GM12878 (cell line): ENCODE data around the gene DIP2C. TPM values are rescaled to one million over a fixed set of nuclear protein-coding genes. Genes with fewer than 3 reads are reported as not detected.

Experiments
- ATAC-seq: fragments of 200-7000 bp; cut with Tn5 transposase; 3 replicates; pipeline ENCODE4 v1.9.1; 2020; ENCODE audit warnings: mild to moderate bottlenecking, moderate library complexity
- BruUV-seq: library from RNA; stranded (reverse); fragments of 400-500 nt; replicated peaks from 2 replicates; lab custom pipeline; 2021; lab: Mats Ljungman, UMichigan
- CTCF ChIA-PET: fragments of 300-600 bp; sonication (Branson Sonifier 250); formaldehyde crosslinking; extraction: SDS; loops from one replicate; lab custom pipeline; 2021; ENCODE audit warnings: inconsistent platforms; lab: Yijun Ruan, JAX
- POLR2A ChIA-PET: fragments of 350-600 bp; formaldehyde crosslinking; extraction: SDS; loops from one replicate; lab custom pipeline; 2021; ENCODE audit warnings: inconsistent platforms; lab: Charles Lee
- RAD21 ChIA-PET: fragments of 300-600 bp; sonication (Branson Sonifier 250); formaldehyde crosslinking; loops from one replicate; lab custom pipeline; 2023; ENCODE audit warnings: antibody characterized with exemption; ENCODE audit not compliant: unreplicated experiment; lab: Charles Lee
- SMC1A ChIA-PET: fragments of 300-600 bp; sonication (Branson Sonifier 250); formaldehyde crosslinking; loops from one replicate; lab custom pipeline; 2023; ENCODE audit not compliant: unreplicated experiment, uncharacterized antibody; lab: Charles Lee
- DNase-seq: peaks from one replicate; pipeline ENCODE4 v3.0.0-alpha.2; 2011; ENCODE audit warnings: low read depth, low spot score
- FAIRE-seq: peaks from 3 replicates; lab custom pipeline; 2011; peaks lifted over from hg19 to GRCh38; lab: Jason Lieb, UNC
- H2AFZ ChIP-seq: 2 replicates; pipeline ENCODE4 v1.6.0; 2011; ENCODE audit warnings: low read depth, low read length, control low read depth; ENCODE audit not compliant: control insufficient read depth
- H3K27ac ChIP-seq: 2 replicates; pipeline ENCODE4 v1.5.1; 2011; ENCODE audit warnings: control low read depth; ENCODE audit not compliant: control insufficient read depth, insufficient read depth
- H3K27me3 ChIP-seq, 2 experiments: replicated peaks in 1 of 2; 2 replicates each; pipeline versions ENCODE4 v1.6.0 to v1.6.1; 2011; ENCODE audit warnings: low read length in 1 of 2; ENCODE audit not compliant: control insufficient read depth in 2 of 2, insufficient read depth in 2 of 2
- H3K36me3 ChIP-seq, 2 experiments: 2 replicates each; pipeline ENCODE4 v1.5.1; 2011; ENCODE audit warnings: low read length in 1 of 2; ENCODE audit not compliant: control insufficient read depth in 2 of 2, insufficient read depth in 2 of 2
- H3K4me1 ChIP-seq: 2 replicates; pipeline ENCODE4 v1.6.1; 2011; ENCODE audit warnings: mild to moderate bottlenecking, low read length, moderate library complexity, mixed read lengths; ENCODE audit not compliant: control insufficient read depth, insufficient read depth
- H3K4me2 ChIP-seq: 2 replicates; pipeline ENCODE4 v1.6.0; 2011; ENCODE audit warnings: control low read depth; ENCODE audit not compliant: control insufficient read depth, insufficient read depth
- H3K4me3 ChIP-seq: fragments of 200-600 bp; sonication (generic); 2 replicates; pipeline ENCODE4 v1.5.1; 2016
- H3K79me2 ChIP-seq: 2 replicates; pipeline ENCODE4 v1.6.0; 2011; ENCODE audit warnings: low read length; ENCODE audit not compliant: control insufficient read depth, insufficient read depth
- H3K9ac ChIP-seq: 2 replicates; pipeline ENCODE4 v1.8.0; 2011; ENCODE audit warnings: low read length, control low read depth, mixed read lengths; ENCODE audit not compliant: control insufficient read depth, insufficient read depth
- H3K9me3 ChIP-seq: replicated peaks from 3 replicates; pipeline ENCODE4 v1.5.1; 2011; ENCODE audit warnings: mild to moderate bottlenecking, low read length; ENCODE audit not compliant: control insufficient read depth, insufficient read depth
- H4K20me1 ChIP-seq: 2 replicates; pipeline ENCODE4 v1.6.0; 2011; ENCODE audit not compliant: control insufficient read depth, insufficient read depth
- BCLAF1 ChIP-seq: fragments of 450-650 bp; IDR thresholded peaks from 2 replicates; pipeline ENCODE4 v1.6.1; 2017; ENCODE audit warnings: antibody characterized with exemption, mild to moderate bottlenecking, moderate library complexity
- HDAC2 ChIP-seq: fragments of 200-600 bp; sonication (generic); IDR thresholded peaks from 2 replicates; pipeline ENCODE4 v1.6.1; 2017
- IRF4 ChIP-seq: IDR thresholded peaks from 2 replicates; pipeline ENCODE4 v1.6.1; 2011; ENCODE audit warnings: low read depth, low read length
- KDM1A ChIP-seq: fragments of 200-600 bp; sonication (generic); IDR thresholded peaks from 2 replicates; pipeline ENCODE4 v1.6.1; 2016; ENCODE audit warnings: borderline replicate concordance
- ZBTB4 ChIP-seq: fragments of 450-650 bp; formaldehyde crosslinking; IDR thresholded peaks from 2 replicates; pipeline ENCODE4 v1.4.0; 2022; ENCODE audit warnings: mild to moderate bottlenecking, moderate library complexity
- WGBS: methylation state at CpG from one replicate; pipeline ENCODE4 v1.1.6; 2016; ENCODE audit warnings: low lambda C conversion rate; ENCODE audit not compliant: insufficient replicate concordance, insufficient coverage; ENCODE audit errors: missing lambda C conversion rate; 5-methylcytosine and 5-hydroxymethylcytosine counted together
- in situ Hi-C: fragments of 300-500 bp; cut with MboI; formaldehyde crosslinking; loops from 9 replicates; pipeline ENCODE4 v1.14.3; 2018; ENCODE audit warnings: mixed read lengths
- intact Hi-C: fragments of 100-400 bp; cut with micrococcal nuclease; formaldehyde crosslinking; loops from one replicate; pipeline ENCODE4 v1.14.2; 2022; ENCODE audit not compliant: unreplicated experiment
- polyA plus RNA-seq, 11 experiments: library from polyadenylated mRNA; depleted of rRNA in 4 of 11; unstranded in 6 of 11; stranded (reverse) in 5 of 11; fragments of >200 nt; fragmentation: Nextera tagmentation in 4 of 11; fragmentation: Illumina TruSeq in 1 of 11; extraction: Ambion mirVana in 4 of 11; extraction: Trizol in 1 of 11; gene quantifications; 1 replicate in 1 of 11; 2 replicates in 10 of 11; pipeline versions ENCODE4 v1.2.1 to v1.2.3, GENCODE V29; 2011 to 2016; ENCODE audit warnings: inconsistent platforms in 2 of 11, missing spikeins in 2 of 11, low read depth in 1 of 11
- total RNA-seq, 4 experiments: library from RNA; depleted of rRNA in 3 of 4; stranded (reverse); fragments of >200 nt in 3 of 4; fragmentation: Illumina TruSeq in 1 of 4; extraction: Trizol in 1 of 4; gene quantifications; 2 replicates each; pipeline versions ENCODE4 v1.2.1 to v1.2.3, GENCODE V29; 2013 to 2021

Gene DIP2C
- total and polyA plus RNA-seq, 10 of the 15 experiments (the other 5 are each of a cell fraction or from before 2014, with no cell fraction given), result 0.01 to 0.10 (median 0.06) TPM

DNA sequence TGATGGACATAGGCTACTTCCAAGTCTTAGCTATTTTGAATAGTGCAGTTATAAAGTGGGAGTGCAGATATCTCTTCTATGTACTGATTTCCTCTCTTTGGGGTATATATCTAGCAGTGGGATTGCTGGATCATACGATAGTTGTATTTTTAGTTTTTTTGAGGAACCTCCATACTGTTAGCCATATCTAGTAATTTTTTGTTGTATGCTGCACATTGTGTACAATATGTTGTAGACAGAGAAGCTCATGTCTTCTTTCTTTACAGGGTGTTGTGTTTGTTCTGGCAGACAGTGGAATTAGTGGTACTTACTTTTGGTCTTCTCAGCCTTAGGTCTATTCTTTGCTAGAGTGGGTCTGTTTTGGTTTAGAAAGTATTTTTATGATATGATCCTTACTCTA lies 13.7 kb upstream of the DIP2C start:
- ATAC-seq, result no peak
- BruUV-seq, result no TSS peak
- Histone ChIP-seq H3K9ac (no peak overlapping the region), H3K4me3 (no peak overlapping the region), H3K36me3 (no peaks in the 10 kb centered on the region), H3K4me1 (no peaks in the 10 kb centered on the region), H3K27me3 (no peaks in the 10 kb centered on the region; a peak in 1 of 4 replicates), H3K4me2 (no peak overlapping the region), H3K27ac (no peak overlapping the region), H3K79me2 (no peaks in the 10 kb centered on the region), H4K20me1 (no peaks in the 10 kb centered on the region), H2AFZ (no peak overlapping the region), H3K9me3 (no peaks in the 10 kb centered on the region; the same call in 2 of the 3 replicates)
- in situ Hi-C loops (no loop called here), intact Hi-C loops (no loop called here)
- ChIA-PET RAD21 (no interaction called here), SMC1A (no interaction called here), POLR2A (no interaction called here), CTCF (no interaction called here)
- 35% methylated on average over 1 of the region's 1 CpG for whole genome bisulfite sequencing
- no peak for FAIRE-seq
- TF ChIP-seq ZBTB4 (CRISPR knock-in tag) (no peak), BCLAF1 (no peak), KDM1A (no peak), HDAC2 (no peak), IRF4 (no peak)
- DNase-seq, result no peak
